Activated T-helper 1 cell treated with Interleukin-2 at 50 U/mL for 16 hours (primary cell): ENCODE results near the gene SMYD5.

Experiments used
- DNase-seq: peaks from one replicate; pipeline ENCODE4 v3.0.0-alpha.2; 2020; ENCODE audit warnings: low read depth

The SMYD5 gene

GRCh38 chr2:73205611-73206010, 8.4 kb upstream of the SMYD5 start:
- DNase-seq = no peak

GRCh38 chr2:73208258-73208657, 5.8 kb upstream of the SMYD5 start:
- DNase-seq = no peak

DNA sequence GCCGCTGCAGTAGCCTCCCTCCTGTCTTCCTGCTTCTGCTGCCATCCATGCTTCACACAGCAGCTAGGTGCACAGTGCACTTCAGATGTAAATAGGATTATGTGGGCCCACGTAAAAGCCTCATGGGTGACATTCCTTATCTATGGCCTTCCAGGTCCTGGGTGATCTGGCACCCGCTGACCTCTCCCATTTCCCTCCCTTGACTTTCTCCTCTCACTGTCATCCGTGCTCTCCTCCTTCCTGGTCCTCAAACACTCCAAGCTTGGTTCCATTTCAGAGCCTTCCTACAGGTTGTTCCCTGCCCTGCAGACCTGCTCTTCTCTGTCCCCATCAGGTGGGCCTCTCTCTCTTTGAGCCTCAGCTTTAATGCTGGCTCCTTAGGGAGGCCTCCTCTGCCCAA, 4.0 kb upstream of the SMYD5 start:
- no peak for DNase-seq

DNA sequence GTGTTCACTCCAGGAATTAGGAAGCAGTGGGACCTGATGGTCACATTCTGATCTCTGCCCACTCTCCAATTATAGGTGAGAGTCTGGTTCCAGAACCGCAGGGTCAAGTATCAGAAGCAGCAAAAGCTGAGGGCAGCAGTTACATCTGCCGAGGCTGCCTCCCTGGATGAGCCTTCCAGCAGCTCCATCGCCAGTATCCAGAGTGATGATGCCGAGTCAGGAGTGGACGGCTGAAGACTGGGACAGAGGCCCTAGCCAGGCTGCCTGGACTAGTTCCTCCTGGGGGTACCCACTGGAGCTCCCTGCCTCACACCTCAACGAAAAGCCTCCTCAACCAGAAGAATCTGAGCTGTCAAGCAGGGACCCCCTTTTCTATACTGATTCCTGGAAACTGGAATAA, 3.3 kb upstream of the SMYD5 start:
- DNase-seq = no peak

DNA sequence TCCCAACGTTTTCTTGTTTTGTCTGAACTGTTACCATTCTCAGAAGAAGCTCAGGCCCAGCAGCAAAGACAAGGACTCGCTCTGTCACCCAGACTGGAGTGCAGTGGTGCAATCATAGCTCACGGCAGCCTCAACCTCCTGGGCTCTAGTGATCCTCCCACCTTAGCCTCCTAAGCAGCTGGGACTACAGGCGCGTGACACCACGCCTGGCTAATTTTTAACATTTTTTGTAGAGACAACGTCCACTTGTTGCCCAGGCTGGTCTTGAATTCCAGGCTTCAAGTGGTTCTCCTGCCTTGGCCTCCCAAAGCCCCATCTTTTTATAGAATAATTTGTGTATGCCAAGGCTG, 2.0 kb upstream of the SMYD5 start:
- DNase-seq = no peak

- DNase-seq = peak; percentile 52
Measured at GRCh38 chr2:73212448-73213176, 1.4 kb upstream of the SMYD5 start.

DNA sequence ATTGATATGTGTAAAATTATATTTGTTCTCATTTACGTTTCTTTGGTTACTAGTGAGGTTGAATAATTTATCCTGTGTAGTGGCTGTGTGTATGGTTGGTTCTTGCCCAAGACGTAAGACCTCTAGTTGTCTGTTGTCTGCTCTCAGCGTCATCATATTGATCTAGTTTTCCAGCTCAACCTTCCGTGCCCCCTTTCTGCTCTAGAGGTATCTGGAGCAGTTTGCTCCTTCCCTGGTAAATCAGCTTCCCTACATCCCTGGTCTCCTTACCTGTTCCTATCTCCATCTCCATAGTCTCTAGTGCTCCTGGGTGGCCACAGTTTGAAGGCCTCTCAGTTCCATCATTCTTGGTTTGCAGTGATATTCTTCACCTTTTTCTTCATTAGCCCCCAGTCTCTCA, 1.2 kb downstream of the SMYD5 start:
- DNase-seq = no peak

DNA sequence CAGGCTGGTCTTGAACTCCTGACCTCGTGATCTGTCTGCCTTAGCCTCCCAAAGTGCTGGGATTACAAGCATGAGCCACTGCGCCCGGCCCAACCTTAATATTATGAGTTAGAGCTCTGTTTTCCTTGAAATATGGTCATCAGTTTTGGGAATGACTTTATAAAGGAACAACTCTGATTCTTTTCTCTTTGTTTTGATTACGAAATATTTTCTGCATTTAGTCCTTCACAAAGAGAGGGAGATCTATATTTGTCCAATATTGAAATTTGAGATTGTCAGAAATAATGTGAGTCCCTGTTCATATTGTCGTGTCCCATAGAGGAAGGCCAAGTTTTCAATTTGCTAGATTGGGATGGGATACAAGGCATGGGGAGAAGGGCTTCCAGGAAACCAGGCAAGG, 3.1 kb downstream of the SMYD5 start:
- no peak for DNase-seq

DNA sequence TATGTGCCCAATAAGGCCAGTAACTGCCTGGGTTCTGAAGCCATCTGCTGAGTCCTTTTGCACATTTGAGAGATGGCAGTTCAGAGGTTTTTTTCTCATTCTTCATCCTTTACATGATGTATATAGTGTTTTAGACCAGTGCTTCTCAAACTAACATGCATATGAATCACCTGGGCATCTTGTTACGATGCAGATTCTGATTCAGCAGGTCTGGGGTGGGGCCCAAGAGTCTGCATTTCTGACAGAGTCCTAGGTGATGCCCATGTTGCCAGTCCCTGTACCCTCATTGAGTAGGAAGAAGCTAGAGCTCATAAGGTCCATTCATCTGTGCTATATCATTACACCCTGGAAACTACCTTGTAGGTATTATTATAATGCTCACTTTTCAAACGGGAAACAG, 3.8 kb downstream of the SMYD5 start:
- no peak for DNase-seq

DNA sequence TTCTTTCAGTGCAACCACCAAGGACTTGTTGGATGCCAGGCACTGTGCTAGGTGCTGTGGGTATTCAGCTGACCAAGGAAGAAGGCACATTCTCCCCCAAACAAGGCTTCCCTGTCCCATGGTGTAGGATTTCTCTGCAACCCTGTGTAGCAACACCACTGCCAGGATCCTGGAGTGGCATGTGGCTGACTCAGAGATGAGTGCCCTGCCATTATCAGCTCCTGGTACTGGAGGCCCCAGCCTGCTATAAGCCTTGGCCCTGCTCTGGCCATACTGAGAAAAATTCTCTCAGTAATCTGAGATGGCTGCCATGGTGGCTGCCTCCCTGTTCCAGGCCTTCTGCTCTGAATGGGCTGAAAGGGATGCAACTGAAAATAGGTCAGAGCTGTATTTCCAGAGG, 4.3 kb downstream of the SMYD5 start:
- no peak for DNase-seq

DNA sequence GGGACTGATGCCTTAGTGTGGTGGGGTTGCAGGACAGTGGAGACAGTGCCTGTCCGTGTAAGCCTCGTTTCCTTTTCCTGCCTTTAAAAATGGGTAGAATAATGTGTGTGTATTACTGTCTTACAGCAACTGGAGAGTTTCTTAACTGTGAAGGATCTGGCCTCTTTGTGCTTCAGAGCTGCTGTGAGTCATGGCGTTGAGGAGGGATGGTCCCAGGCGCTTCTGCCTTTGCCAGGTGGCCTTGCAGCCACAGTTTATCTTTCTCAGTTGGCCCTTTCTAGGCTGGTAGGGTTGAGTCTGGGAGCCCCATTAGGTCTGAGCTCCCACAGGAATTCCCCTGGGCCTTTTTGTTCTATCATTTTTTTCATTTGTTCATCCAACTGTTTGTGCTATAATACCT, 9.8 kb downstream of the SMYD5 start:
- DNase-seq = no peak

- DNase-seq = no peak
Measured at GRCh38 chr2:73225513-73226360, 11.7 kb downstream of the SMYD5 start.

- DNase-seq = no peak
Measured at GRCh38 chr2:73227086-73227485, 13.0 kb downstream of the SMYD5 start.

DNA sequence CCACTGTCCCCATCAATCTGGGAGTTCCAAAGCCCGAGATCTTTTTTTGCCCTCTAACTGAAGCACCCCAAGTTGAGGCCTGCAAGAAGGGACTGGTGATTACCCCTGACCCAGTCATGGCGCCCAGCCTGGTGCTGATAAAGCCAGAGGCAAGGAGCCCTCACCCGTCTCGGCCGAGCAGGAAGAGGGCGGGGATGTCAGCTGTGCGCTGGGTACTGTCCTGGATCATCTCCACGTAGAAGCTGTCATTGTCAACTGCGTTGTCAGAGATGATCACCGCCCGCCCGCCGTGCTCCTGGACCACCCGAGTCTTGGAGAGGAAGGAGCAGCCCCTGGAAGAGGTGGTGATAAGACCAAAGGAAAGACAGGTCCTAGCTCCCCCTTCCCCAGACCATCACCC, 14.6 kb downstream of the SMYD5 start:
- no peak for DNase-seq

GRCh38 chr2:73232403-73233153, 18.5 kb downstream of the SMYD5 start:
- no peak for DNase-seq

DNA sequence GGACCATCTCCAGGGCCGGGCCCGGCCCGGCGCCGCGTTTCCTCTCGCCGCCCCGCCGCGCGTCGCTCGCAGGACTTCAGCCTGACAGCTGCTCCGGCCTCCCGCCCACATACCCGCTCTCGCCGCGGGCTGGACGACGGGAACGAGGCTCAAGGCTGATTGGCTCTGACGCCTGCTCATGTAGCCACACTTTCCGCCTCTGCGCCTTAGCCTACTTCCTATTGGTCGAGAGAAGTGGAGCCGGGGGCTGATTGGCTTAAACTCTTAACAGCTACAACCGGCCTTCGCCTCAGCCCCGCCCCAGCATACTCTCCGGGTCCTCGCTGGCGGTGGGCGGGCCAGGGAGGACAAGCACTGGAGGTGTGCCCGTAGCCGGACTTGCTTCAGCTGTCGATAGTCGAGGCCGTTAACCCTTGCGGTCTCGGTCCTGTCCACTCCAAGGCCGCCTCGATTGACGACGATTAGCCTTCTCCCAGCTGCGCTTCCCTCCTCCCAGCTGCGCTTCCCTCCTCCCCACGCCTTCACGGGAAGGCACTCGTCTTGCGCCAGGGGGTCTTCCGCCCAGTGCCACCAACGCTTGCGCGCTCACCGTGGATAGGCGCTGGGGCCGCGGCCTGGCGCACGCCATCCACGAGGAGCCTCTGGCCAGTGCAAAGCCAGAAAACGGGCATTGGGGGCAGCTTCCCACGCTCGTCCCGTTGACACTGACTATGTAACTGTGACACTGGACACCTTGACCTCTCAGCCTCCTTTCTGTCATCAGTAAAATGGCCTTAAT, 19.3 kb downstream of the SMYD5 start, which contains the start of gene PRADC1:
Gene PRADC1, minus strand, starts transcription at position 86 of the 778 bp plus-strand sequence. Its CDS starts 79 bp downstream, at position 7.
- peak; percentile 88 for DNase-seq

DNA sequence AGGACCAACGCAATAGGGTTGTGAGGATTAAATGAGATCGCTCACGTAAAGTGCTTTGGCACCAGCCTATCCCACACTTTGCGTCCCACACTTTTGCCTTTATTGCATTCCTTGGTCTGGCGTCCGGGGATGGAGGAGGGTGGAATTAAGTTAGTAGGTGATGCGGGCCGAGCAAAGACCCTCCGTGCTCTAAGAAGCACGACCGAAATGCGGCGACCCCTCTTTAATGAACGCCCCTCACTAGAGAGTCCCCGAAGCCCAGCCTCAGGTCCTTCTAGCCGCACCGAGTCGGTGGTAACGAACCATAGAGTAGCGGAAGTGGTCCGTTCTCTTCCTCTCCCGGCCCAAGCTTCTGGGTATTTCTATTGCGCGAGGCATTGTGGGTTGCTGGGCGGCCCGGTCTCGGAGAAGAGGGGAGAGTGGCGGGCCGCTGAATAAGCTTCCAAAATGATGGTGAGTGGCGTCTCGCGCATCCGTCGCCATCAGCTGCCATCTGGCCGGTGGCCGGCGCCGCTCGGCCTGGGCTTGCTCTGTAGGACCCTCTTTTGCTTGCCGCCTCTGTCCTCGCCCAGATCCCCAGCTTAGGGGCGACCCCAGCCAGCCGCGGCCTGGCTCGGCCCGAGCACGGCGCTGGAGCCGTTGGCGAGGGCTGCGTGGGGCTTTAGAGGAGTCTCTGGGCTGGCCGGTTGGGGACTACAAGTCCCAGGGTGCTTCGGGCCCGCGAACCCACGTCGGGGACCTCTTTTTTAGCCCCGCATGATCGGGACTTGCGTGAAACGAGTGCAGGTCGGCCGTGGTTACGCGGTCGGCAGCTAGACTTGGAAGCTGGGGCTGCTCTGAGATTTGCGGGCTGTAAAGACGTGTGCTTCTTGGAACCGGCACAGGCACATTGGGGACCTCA, 20.1 kb downstream of the SMYD5 start, which contains the start of gene CCT7:
Gene CCT7, plus strand, starts transcription at position 377 of the 901 bp plus-strand sequence. Its CDS starts 71 bp downstream, at position 448.
- DNase-seq = peak; percentile 73

- no peak for DNase-seq
Measured at GRCh38 chr2:73235315-73236028, 21.4 kb downstream of the SMYD5 start.

DNA sequence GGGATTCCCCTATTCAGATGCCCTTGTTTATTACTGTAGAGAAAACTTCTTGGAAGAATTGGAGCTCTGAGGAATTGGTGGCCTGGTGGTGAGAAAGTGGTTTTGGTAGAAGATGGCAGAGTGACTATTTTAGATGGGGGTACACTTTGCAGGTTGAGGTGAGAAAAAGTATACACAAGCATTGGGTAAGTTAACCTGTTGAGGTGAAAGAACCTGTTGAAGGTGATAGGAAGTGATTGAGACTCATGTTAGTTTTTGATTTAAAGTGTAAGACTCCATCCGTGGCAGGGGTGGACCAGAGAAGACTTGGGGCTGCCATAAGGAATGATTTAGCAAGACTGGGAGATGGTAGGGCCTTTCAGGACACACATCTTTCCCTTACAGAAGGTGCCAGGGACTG, 23.1 kb downstream of the SMYD5 start:
- no peak for DNase-seq

- DNase-seq = no peak
Measured at GRCh38 chr2:73238149-73238548, 24.1 kb downstream of the SMYD5 start.
